Subcutaneous adipose tissue (tissue), 4 donors: ENCODE results near the gene PPARG. TPM values are rescaled to one million over a fixed set of nuclear protein-coding genes. Genes with fewer than 3 reads are reported as not detected.

Experiments
- CTCF ChIP-seq: fragments of 450-650 bp; IDR thresholded peaks from one replicate; pipeline ENCODE4 v1.5.1; 2016; ENCODE audit warnings: low read depth, mild to moderate bottlenecking, control low read depth, antibody characterized with exemption, moderate library complexity
- total RNA-seq, 4 donors: library from RNA; depleted of rRNA; stranded (reverse); fragments of >200 nt; gene quantifications; one replicate each; pipeline ENCODE4 v1.1.0, GENCODE V29; 2016

PPARG gene
- total RNA-seq, 4 donors from 2014 or later, result 223 to 357 (median 337) TPM

- TF ChIP-seq CTCF, result no peak
These were observed 178.9 kb downstream of the PPARG start for GRCh38 chr3:12467746-12468145.

- no peak for TF ChIP-seq CTCF
These were observed 179.4 kb downstream of the PPARG start for GRCh38 chr3:12468276-12468675.

- TF ChIP-seq CTCF, result no peak
These were observed 179.9 kb downstream of the PPARG start for GRCh38 chr3:12468757-12469156.

- no peak for TF ChIP-seq CTCF
These were observed 181.2 kb downstream of the PPARG start for GRCh38 chr3:12470111-12470510.

- TF ChIP-seq CTCF, result no peak
These were observed 181.8 kb downstream of the PPARG start for GRCh38 chr3:12470680-12471079.

GRCh38 chr3:12471241-12471640 lies 182.4 kb downstream of the PPARG start:
- TF ChIP-seq CTCF, result no peak

- no peak for TF ChIP-seq CTCF
These were observed 183.2 kb downstream of the PPARG start for GRCh38 chr3:12472000-12472610.
